IPS DF 19.7 (cell line): ENCODE data around the gene MTO1.
"Not testable (repeated sequence)": the region's sequence is repeated elsewhere in the genome, so short reads cannot be mapped to it uniquely, and the experiment has no call there.

ENCODE experiments used
- DNase-seq: peaks from one replicate; pipeline ENCODE4 v3.0.0-alpha.2; 2013; ENCODE audit warnings: low read depth, low spot score

Gene MTO1

GRCh38 chr6:73528897-73529296, 67.4 kb downstream of the MTO1 start:
- no peak for DNase-seq

GRCh38 chr6:73532293-73532692, 70.8 kb downstream of the MTO1 start:
- no peak for DNase-seq

GRCh38 chr6:73534628-73535027, 73.1 kb downstream of the MTO1 start:
- no peak for DNase-seq

- no peak for DNase-seq
Measured at GRCh38 chr6:73537677-73538076, 76.1 kb downstream of the MTO1 start.

- no peak for DNase-seq
Measured at GRCh38 chr6:73538116-73538779, 76.7 kb downstream of the MTO1 start.

- not testable (repeated sequence) for DNase-seq
Measured at GRCh38 chr6:73542481-73542880, 80.9 kb downstream of the MTO1 start.

- no peak for DNase-seq
Measured at GRCh38 chr6:73542891-73543290, 81.4 kb downstream of the MTO1 start.

- DNase-seq, result no peak
Measured at GRCh38 chr6:73547036-73547435, 85.5 kb downstream of the MTO1 start.

GRCh38 chr6:73548458-73549446, 87.2 kb downstream of the MTO1 start:
- no peak for DNase-seq

- not testable (repeated sequence) for DNase-seq
Measured at GRCh38 chr6:73551115-73551514, 89.6 kb downstream of the MTO1 start.

GRCh38 chr6:73555380-73555949, 93.9 kb downstream of the MTO1 start:
- DNase-seq, result not testable (repeated sequence)

- DNase-seq, result no peak
Measured at GRCh38 chr6:73556836-73557235, 95.3 kb downstream of the MTO1 start.
